ENCODE measurements around the gene CLPTM1L.
"Not testable (repeated sequence)": the region's sequence is repeated elsewhere in the genome, so short reads cannot be mapped to it uniquely, and the experiment has no call there.

The CLPTM1L gene

DNA sequence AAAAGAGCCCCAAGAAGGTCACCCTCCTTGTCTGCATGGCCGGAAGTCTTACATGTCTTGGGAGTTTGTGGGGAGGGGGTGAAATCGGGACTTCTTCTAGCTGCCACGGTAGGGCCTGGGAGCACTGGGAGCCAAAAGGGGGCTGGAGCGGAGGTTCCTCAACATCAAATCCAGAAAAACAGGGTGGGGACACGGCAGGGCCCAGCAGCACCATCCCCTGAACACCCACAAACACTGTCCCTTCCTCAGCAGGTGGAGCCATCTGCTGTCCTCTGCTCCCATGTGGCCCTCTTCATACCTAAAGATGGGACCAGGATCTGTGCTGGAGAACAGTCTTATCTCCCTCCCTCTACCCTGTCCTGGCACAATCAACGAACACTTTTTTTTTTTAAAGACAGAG, 52.8 kb downstream of the CLPTM1L start:
- 88% methylated on average over 6 of the region's 6 CpGs for WGBS
- Histone ChIP-seq H3K4me3 (ENCODE audit: low read length) (no peak overlapping the region), H3K36me3 (ENCODE audit: insufficient read depth, low read length) (peaks cover 15% of the 10 kb centered on the region)

DNA sequence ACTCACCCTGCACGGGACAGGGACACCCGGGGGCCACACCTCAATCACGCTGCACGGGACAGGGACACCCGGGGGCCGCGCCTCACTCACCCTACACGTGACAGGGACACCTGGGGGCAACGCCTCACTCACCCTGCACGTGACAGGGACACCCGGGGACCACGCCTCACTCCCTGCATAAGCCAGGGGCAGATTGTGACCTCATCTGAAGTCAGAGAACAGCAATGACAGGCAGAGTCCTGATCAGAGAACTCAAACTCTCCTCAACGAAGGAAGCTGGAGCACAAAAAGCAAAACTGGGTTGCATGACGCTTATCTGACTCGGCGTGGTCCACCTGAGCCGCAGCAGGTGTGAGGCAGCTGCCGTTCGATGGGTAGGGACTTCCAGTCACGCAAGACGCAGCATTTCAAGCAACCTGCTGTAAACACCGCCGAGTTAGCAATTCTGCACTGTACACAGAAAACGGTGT, 53.3 kb downstream of the CLPTM1L start:
- WGBS, result 94% methylated on average over 24 of the region's 24 CpGs
- H3K27ac ChIP-seq (ENCODE audit: low read depth, low read length), result no peak overlapping the region

More for the DNA sequence above, 52.8 kb downstream of the CLPTM1L start:
- no peaks in the 10 kb centered on the region for H3K4me1 ChIP-seq (ENCODE audit: insufficient read depth, low read length)
- no peaks in the 10 kb centered on the region for H3K9me3 ChIP-seq (ENCODE audit: insufficient read depth, low read depth, low read length)
- H3K27ac ChIP-seq (ENCODE audit: low read depth, low read length), result no peak overlapping the region
- H3K27me3 ChIP-seq (ENCODE audit: insufficient read depth, low read length), result peaks cover 16% of the 10 kb centered on the region
- H3K9ac ChIP-seq (ENCODE audit: low read depth, low read length), result no peak overlapping the region

DNA sequence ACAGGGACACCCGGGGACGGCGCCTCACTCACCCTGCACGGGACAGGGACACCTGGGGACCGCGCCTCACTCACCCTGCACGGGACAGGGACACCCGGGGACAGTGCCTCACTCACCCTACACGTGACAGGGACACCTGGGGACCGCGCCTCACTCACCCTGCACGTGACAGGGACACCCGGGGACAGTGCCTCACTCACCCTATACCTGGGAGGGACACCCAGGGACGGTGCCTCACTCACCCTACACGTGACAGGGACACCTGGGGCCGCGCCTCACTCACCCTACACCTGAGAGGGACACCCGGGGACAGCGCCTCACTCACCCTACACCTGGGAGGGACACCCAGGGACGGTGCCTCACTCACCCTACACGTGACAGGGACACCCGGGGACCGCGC, 53.9 kb downstream of the CLPTM1L start:
- H3K9ac ChIP-seq (ENCODE audit: low read depth, low read length); H3K4me3 ChIP-seq (ENCODE audit: low read length); H3K27ac ChIP-seq (ENCODE audit: low read depth, low read length); H3K27me3 ChIP-seq (ENCODE audit: insufficient read depth, low read length); H3K4me1 ChIP-seq (ENCODE audit: insufficient read depth, low read length); H3K9me3 ChIP-seq (ENCODE audit: insufficient read depth, low read depth, low read length): not testable (repeated sequence)
- H3K36me3 ChIP-seq (ENCODE audit: insufficient read depth, low read length), result peaks cover 18% of the 10 kb centered on the region
- 92% methylated on average over 23 of the region's 24 CpGs for WGBS

More for the DNA sequence above, 53.3 kb downstream of the CLPTM1L start:
- Histone ChIP-seq H3K36me3 (ENCODE audit: insufficient read depth, low read length) (peaks cover 17% of the 10 kb centered on the region), H3K9me3 (ENCODE audit: insufficient read depth, low read depth, low read length) (no peaks in the 10 kb centered on the region), H3K4me1 (ENCODE audit: insufficient read depth, low read length) (no peaks in the 10 kb centered on the region), H3K27me3 (ENCODE audit: insufficient read depth, low read length) (peaks cover 14% of the 10 kb centered on the region), H3K9ac (ENCODE audit: low read depth, low read length) (no peak overlapping the region), H3K4me3 (ENCODE audit: low read length) (no peak overlapping the region)

GRCh38 chr5:1289559-1289958, 55.3 kb downstream of the CLPTM1L start:
- peaks cover 23% of the 10 kb centered on the region for H3K36me3 ChIP-seq (ENCODE audit: insufficient read depth, low read length)
- WGBS, result 94% methylated on average over 26 of the region's 32 CpGs
- H3K9me3 ChIP-seq (ENCODE audit: insufficient read depth, low read depth, low read length), result not testable (repeated sequence)

DNA sequence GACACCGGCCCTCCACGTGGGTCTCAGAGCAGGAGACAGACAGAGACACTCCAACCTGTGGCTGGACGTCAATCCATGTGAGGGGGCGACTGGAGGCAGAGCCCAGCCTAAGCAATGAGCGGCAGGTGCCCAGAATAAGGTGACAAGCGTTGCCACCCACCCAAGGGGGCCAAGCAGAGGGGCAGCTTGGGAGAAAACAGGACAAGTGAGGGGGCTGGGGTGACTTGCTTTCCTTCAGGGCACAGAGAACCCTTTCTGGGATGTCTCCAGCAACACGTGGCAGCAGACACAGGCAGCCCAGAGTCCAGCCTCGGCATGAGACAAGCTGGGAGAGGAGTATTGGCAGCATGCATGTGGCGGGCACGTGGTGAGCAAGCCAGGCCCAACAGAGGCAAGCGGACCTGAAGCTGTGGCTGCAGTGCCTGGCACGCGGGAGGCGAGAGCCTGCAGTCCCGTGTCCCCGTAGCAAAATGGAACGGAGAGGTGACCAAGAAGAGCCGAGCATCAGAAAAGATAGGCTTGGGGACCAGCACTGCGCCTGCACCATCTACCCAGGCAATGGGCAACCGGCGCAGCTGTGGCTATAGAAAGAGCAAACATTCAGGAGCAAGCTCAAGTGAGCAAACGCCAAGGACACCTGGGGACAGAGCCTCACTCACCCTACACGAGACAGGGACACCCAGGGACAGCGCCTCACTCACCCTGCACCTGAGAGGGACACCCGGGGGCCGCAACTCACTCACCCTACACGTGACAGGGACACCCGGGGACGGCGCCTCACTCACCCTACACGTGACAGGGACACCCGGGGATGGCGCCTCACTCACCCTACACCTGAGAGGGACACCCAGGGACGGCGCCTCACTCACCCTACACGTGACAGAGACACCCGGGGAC, 56.2 kb downstream of the CLPTM1L start:
- H3K9ac ChIP-seq (ENCODE audit: low read depth, low read length), result no peak overlapping the region
- H3K4me1 ChIP-seq (ENCODE audit: insufficient read depth, low read length), result no peaks in the 10 kb centered on the region
- WGBS, result 93% methylated on average over 37 of the region's 37 CpGs
- H3K27ac ChIP-seq (ENCODE audit: low read depth, low read length), result no peak overlapping the region
- H3K9me3 ChIP-seq (ENCODE audit: insufficient read depth, low read depth, low read length), result no peaks in the 10 kb centered on the region
- H3K27me3 ChIP-seq (ENCODE audit: insufficient read depth, low read length), result no peaks in the 10 kb centered on the region
- no peak overlapping the region for H3K4me3 ChIP-seq (ENCODE audit: low read length)
- peaks cover 23% of the 10 kb centered on the region for H3K36me3 ChIP-seq (ENCODE audit: insufficient read depth, low read length)

More at GRCh38 chr5:1289559-1289958, 55.3 kb downstream of the CLPTM1L start:
- H3K4me1 ChIP-seq (ENCODE audit: insufficient read depth, low read length); H3K27me3 ChIP-seq (ENCODE audit: insufficient read depth, low read length); H3K27ac ChIP-seq (ENCODE audit: low read depth, low read length); H3K4me3 ChIP-seq (ENCODE audit: low read length); H3K9ac ChIP-seq (ENCODE audit: low read depth, low read length): not testable (repeated sequence)

GRCh38 chr5:1285883-1286291, 59.0 kb downstream of the CLPTM1L start:
- Histone ChIP-seq H3K9me3 (ENCODE audit: insufficient read depth, low read depth, low read length) (no peaks in the 10 kb centered on the region), H3K4me3 (ENCODE audit: low read length) (no peak overlapping the region), H3K9ac (ENCODE audit: low read depth, low read length) (no peak overlapping the region), H3K4me1 (ENCODE audit: insufficient read depth, low read length) (no peaks in the 10 kb centered on the region), H3K36me3 (ENCODE audit: insufficient read depth, low read length) (peaks cover 23% of the 10 kb centered on the region), H3K27ac (ENCODE audit: low read depth, low read length) (no peak overlapping the region), H3K27me3 (ENCODE audit: insufficient read depth, low read length) (no peaks in the 10 kb centered on the region)
- WGBS, result 95% methylated on average over 25 of the region's 25 CpGs

GRCh38 chr5:1285141-1285540, 59.8 kb downstream of the CLPTM1L start:
- no peak overlapping the region for H3K27ac ChIP-seq (ENCODE audit: low read depth, low read length)
- no peak overlapping the region for H3K4me3 ChIP-seq (ENCODE audit: low read length)
- H3K36me3 ChIP-seq (ENCODE audit: insufficient read depth, low read length), result peaks cover 23% of the 10 kb centered on the region
- H3K9ac ChIP-seq (ENCODE audit: low read depth, low read length), result no peak overlapping the region
- H3K4me1 ChIP-seq (ENCODE audit: insufficient read depth, low read length), result no peaks in the 10 kb centered on the region
- H3K9me3 ChIP-seq (ENCODE audit: insufficient read depth, low read depth, low read length), result no peaks in the 10 kb centered on the region
- 93% methylated on average over 10 of the region's 12 CpGs for WGBS
- H3K27me3 ChIP-seq (ENCODE audit: insufficient read depth, low read length), result no peaks in the 10 kb centered on the region

DNA sequence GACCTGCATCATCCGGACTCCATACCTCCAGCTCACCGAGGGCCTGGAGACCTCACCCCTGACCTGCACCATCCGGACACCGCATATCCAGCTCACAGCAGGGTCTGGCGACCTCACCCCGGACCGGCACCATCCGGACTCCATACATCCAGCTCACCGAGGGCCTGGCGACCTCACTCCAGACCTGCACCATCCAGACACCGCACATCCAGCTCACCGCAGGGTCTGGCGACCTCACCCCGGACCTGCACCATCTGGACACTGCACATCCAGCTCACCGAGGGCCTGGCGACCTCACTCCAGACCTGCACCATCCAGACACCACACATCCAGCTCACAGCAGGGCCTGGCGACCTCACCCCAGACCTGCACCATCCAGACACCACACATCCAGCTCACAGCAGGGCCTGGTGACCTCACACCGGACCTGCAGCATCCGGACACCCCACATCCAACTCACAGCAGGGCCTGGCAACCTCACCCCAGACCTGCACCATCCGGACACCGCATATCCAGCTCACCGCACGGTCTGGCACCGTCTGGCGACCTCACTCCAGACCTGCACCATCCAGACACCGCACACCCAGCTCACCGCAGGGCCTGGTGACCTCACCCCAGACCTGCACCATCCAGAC, 60.4 kb downstream of the CLPTM1L start:
- H3K4me3 ChIP-seq (ENCODE audit: low read length); H3K9ac ChIP-seq (ENCODE audit: low read depth, low read length); H3K4me1 ChIP-seq (ENCODE audit: insufficient read depth, low read length); H3K9me3 ChIP-seq (ENCODE audit: insufficient read depth, low read depth, low read length); H3K27ac ChIP-seq (ENCODE audit: low read depth, low read length); H3K27me3 ChIP-seq (ENCODE audit: insufficient read depth, low read length): not testable (repeated sequence)
- H3K36me3 ChIP-seq (ENCODE audit: insufficient read depth, low read length), result peaks cover 23% of the 10 kb centered on the region
- WGBS, result 91% methylated on average over 27 of the region's 27 CpGs

DNA sequence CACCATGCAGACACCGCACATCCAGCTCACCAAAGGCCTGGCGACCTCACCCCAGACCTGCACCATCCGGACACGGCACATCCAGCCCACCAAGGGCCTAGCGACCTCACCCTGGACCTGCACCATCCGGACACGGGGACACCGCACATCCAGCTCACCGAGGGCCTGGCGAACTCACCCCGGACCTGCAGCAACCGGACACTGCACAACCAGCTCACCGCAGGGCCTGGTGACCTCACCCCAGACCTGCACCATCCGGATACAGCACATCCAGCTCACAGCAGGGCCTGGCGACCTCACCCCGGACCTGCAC, 61.2 kb downstream of the CLPTM1L start:
- not testable (repeated sequence) for H3K9me3 ChIP-seq (ENCODE audit: insufficient read depth, low read depth, low read length); H3K27me3 ChIP-seq (ENCODE audit: insufficient read depth, low read length); H3K4me1 ChIP-seq (ENCODE audit: insufficient read depth, low read length); H3K27ac ChIP-seq (ENCODE audit: low read depth, low read length); H3K9ac ChIP-seq (ENCODE audit: low read depth, low read length); H3K4me3 ChIP-seq (ENCODE audit: low read length)
- 91% methylated on average over 16 of the region's 16 CpGs for WGBS
- H3K36me3 ChIP-seq (ENCODE audit: insufficient read depth, low read length), result peaks cover 23% of the 10 kb centered on the region

DNA sequence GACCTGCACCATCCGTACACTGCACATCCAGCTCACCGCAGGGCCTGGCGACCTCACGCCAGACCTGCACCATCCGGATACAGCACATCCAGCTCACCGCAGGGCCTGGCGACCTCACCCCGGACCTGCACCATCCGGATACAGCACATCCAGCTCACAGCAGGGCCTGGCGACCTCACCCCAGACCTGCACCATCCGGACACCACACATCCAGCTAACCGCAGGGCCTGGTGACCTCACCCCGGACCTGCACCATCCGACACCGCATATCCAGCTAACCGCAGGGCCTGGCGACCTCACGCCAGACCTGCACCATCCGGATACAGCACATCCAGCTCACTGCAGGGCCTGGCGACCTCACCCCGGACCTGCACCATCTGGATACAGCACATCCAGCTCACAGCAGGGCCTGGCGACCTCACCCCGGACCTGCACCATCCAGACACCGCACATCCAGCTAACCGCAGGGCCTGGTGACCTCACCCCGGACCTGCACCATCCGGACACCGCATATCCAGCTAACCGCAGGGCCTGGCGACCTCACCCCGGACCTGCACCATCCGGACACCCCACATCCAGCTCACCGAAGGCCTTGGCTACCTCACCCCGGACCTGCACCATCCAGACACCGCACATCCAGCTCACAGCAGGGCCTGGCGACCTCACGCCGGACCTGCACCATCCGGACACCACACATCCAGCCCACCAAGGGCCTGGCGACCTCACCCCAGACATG, 61.7 kb downstream of the CLPTM1L start:
- H3K9ac ChIP-seq (ENCODE audit: low read depth, low read length); H3K4me1 ChIP-seq (ENCODE audit: insufficient read depth, low read length); H3K9me3 ChIP-seq (ENCODE audit: insufficient read depth, low read depth, low read length); H3K27me3 ChIP-seq (ENCODE audit: insufficient read depth, low read length); H3K4me3 ChIP-seq (ENCODE audit: low read length); H3K27ac ChIP-seq (ENCODE audit: low read depth, low read length): not testable (repeated sequence)
- WGBS, result 93% methylated on average over 40 of the region's 40 CpGs
- H3K36me3 ChIP-seq (ENCODE audit: insufficient read depth, low read length), result peaks cover 23% of the 10 kb centered on the region

Measured in HUES64 (cell line).